Adipocyte (in vitro differentiated cells): Measurements from ENCODE around the gene ADGRL3.
"Not testable (repeated sequence)": the region's sequence is repeated elsewhere in the genome, so short reads cannot be mapped to it uniquely, and the experiment has no call there.

ENCODE experiments used
- DNase-seq: peaks from one replicate; pipeline ENCODE4 v3.0.0-alpha.2; 2015; ENCODE audit warnings: low read depth
- H3K27me3 ChIP-seq: replicated peaks from 2 replicates; pipeline ENCODE4 v1.7.0; 2013; ENCODE audit warnings: mild to moderate bottlenecking, low read length, moderate library complexity; ENCODE audit not compliant: control insufficient read depth, insufficient read depth
- H3K36me3 ChIP-seq: 2 replicates; pipeline ENCODE4 v1.7.0; 2013; ENCODE audit warnings: low read length, mild to moderate bottlenecking, moderate library complexity; ENCODE audit not compliant: control insufficient read depth, insufficient read depth, severe bottlenecking
- H3K4me1 ChIP-seq: 2 replicates; pipeline ENCODE4 v1.7.0; 2013; ENCODE audit warnings: mild to moderate bottlenecking, low read length, moderate library complexity; ENCODE audit not compliant: control insufficient read depth, insufficient read depth
- H3K4me3 ChIP-seq: 2 replicates; pipeline ENCODE4 v1.7.0; 2013; ENCODE audit warnings: mild to moderate bottlenecking, low read length, moderate library complexity
- H3K9ac ChIP-seq: 2 replicates; pipeline ENCODE4 v1.7.0; 2013; ENCODE audit warnings: mild to moderate bottlenecking, low read length, moderate library complexity
- H3K9me3 ChIP-seq: 2 replicates; pipeline ENCODE4 v1.7.0; 2013; ENCODE audit warnings: mild to moderate bottlenecking, low read length, moderate library complexity; ENCODE audit not compliant: control insufficient read depth

Gene ADGRL3

DNA sequence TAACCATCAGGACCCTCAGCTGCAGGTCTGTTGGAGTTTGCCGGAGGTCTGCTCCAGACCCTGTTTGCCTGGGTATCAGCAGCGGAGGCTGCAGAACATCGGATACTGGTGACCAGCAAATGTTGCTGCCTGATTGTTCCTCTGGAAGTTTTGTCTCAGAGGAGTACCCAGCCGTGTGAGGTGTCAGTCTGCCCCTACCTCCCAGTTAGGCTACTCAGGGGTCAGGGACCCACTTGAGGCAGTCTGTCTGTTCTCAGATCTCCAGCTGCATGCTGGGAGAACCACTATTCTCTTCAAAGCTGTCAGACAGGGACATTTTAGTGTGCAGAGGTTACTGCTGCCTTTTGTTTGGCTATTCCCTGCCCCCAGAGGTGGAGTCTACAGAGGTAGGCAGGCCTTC lies 559.8 kb downstream of the ADGRL3 start:
- not testable (repeated sequence) for H3K27me3 ChIP-seq, H3K9me3 ChIP-seq, H3K4me1 ChIP-seq, DNase-seq, H3K36me3 ChIP-seq, H3K4me3 ChIP-seq, H3K9ac ChIP-seq

DNA sequence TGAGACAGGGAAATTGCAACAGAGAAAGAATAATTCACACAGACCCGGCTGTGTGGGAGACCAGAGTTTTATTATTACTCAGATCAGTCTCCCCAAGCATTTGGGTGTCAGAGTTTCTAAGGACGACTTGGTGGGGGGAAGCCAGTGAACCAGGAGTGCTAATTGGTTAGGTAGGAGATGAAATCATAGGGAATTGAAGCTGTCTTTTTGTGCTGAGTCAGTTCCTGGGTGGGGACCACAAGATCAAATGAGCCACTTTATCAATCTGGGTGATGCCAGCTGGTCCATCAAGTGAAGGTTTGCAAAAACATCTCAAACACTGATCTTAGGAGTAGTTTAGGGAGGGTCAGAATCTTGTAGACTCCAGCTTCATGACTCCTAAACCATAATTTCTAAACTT lies 560.7 kb downstream of the ADGRL3 start:
- Histone ChIP-seq H3K36me3 (no peaks in the 10 kb centered on the region), H3K27me3 (no peaks in the 10 kb centered on the region), H3K4me3 (no peak overlapping the region), H3K9me3 (no peaks in the 10 kb centered on the region), H3K4me1 (no peaks in the 10 kb centered on the region), H3K9ac (no peak overlapping the region)
- DNase-seq: no peak

DNA sequence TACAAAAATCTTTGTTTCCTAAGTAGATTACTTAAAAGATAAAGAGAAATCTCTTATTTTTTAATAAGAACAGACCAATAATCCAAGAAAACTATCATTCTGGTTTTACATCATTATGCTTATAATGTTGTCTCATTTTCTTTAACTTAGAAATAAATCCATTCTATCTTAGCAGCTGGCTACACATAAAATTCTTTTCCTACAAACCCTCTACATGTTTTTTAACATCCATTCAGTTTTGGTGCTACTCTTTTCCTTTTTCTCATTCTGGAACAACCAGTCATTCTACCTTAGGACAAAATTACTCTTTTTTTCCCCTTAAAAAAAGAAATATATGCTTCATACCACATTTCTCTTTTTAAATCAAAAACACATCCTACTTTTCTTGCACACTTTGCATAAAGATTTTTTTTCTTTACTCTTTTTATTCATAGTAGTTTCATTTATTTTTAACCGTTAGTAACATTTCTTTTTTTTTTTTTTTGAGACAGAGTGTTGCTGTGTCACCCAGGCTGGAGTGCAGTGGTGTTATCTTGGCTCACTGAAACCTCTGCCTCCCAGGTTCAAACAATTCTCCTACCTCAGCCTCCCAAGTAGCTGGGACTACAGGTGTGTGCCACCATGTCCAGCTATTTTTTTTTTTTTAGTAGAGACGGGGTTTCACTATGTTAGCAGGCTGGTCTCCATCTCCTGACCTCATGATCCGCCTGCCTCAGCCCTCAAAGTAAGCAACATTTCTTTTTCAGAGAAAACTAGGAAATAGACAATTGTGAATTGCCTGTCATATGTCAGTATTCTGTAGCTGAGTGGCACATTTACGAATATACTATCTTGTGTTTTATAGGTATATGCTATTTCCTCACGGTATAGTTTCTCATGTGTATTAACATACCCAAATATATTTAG lies 562.8 kb downstream of the ADGRL3 start:
- Histone ChIP-seq H3K9ac (no peak overlapping the region), H3K4me1 (no peaks in the 10 kb centered on the region), H3K9me3 (no peaks in the 10 kb centered on the region), H3K4me3 (no peak overlapping the region), H3K27me3 (no peaks in the 10 kb centered on the region), H3K36me3 (no peaks in the 10 kb centered on the region)
- DNase-seq: no peak

- H3K9ac ChIP-seq: no peak overlapping the region
- no peaks in the 10 kb centered on the region for H3K9me3 ChIP-seq
- H3K4me3 ChIP-seq: no peak overlapping the region
- H3K36me3 ChIP-seq: no peaks in the 10 kb centered on the region
- H3K27me3 ChIP-seq: no peaks in the 10 kb centered on the region
- DNase-seq: no peak
- H3K4me1 ChIP-seq: no peaks in the 10 kb centered on the region
Observed at GRCh38 chr4:61763682-61764081, 563.6 kb downstream of the ADGRL3 start.

DNA sequence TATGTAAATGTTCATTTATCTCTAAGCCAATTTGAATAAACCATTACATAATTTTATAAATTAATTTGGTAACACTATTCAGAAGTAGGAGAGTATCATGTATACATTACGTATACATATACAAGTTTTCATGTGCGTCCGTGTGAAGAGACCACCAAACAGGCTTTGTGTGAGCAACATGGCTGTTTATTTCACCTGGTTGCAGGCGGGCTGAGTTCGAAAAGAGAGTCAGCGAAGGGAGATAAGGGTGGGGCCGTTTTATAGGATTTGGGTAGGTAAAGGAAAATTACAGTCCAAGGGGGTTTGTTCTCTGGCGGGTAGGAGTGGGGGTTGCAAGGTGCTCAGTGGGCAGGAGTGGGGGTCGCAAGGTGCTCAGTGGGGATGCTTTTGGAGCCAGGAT lies 564.0 kb downstream of the ADGRL3 start:
- H3K36me3 ChIP-seq, H3K9me3 ChIP-seq, H3K4me1 ChIP-seq, H3K9ac ChIP-seq, H3K4me3 ChIP-seq, DNase-seq, H3K27me3 ChIP-seq: not testable (repeated sequence)

DNA sequence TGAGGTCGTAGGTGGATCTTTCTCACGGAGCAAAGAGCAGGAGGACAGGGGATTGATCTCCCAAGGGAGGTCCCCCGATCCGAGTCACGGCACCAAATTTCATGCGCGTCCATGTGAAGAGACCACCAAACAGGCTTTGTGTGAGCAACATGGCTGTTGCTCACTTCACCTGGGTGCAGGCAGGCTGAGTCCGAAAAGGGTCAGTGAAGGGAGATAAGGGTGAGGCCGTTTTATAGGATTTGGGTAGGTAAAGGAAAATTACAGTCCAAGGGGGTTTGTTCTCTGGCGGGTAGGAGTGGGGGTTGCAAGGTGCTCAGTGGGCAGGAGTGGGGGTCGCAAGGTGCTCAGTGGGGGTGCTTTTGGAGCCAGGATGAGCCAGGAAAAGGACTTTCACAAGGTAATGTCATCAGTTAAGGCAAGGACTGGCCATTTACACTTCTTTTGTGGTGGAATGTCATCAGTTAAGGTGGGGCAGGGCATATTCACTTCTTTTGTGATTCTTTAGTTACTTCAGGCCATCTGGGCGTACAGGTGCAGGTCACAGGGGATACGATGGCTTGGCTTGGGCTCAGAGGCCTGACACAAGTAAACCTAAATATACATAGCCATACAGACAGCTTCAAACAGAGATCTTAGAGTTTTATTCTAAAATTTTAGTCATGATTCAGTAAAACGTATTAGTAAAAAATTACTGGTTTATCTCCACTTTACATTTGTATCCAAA lies 569.5 kb downstream of the ADGRL3 start:
- not testable (repeated sequence) for H3K27me3 ChIP-seq, DNase-seq, H3K4me3 ChIP-seq, H3K9ac ChIP-seq, H3K9me3 ChIP-seq, H3K36me3 ChIP-seq, H3K4me1 ChIP-seq

GRCh38 chr4:61770456-61770855 lies 570.3 kb downstream of the ADGRL3 start:
- no peaks in the 10 kb centered on the region for H3K27me3 ChIP-seq
- DNase-seq: no peak
- H3K9ac ChIP-seq: no peak overlapping the region
- no peak overlapping the region for H3K4me3 ChIP-seq
- H3K4me1 ChIP-seq: no peaks in the 10 kb centered on the region
- no peaks in the 10 kb centered on the region for H3K36me3 ChIP-seq
- H3K9me3 ChIP-seq: peaks cover 4% of the 10 kb centered on the region

DNA sequence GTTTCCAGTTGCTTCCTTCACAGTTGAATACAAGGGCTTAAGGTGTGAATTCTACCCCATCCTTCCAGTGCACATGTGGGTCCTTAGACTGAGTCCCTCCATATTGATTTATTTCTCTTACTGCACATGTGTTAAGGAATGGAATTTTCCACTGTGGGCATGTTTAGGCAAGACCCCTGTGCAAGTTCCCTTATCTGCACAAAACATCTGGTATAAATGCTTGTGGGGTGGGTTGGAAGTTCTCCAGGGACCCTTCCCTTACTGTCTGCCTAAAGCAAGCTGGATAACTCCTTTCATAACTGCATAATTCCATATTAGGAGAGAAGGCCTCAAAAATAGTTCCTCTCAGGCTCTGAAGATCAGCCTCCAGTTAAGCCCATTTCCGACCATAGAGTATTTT lies 570.9 kb downstream of the ADGRL3 start:
- Histone ChIP-seq H3K27me3 (no peaks in the 10 kb centered on the region), H3K36me3 (no peaks in the 10 kb centered on the region), H3K9ac (no peak overlapping the region), H3K4me3 (no peak overlapping the region), H3K4me1 (no peaks in the 10 kb centered on the region), H3K9me3 (peaks cover 4% of the 10 kb centered on the region)
- no peak for DNase-seq

- no peaks in the 10 kb centered on the region for H3K27me3 ChIP-seq
- no peaks in the 10 kb centered on the region for H3K36me3 ChIP-seq
- no peak overlapping the region for H3K4me3 ChIP-seq
- no peak for DNase-seq
- no peaks in the 10 kb centered on the region for H3K4me1 ChIP-seq
- H3K9me3 ChIP-seq: peaks cover 4% of the 10 kb centered on the region
- no peak overlapping the region for H3K9ac ChIP-seq
Observed at GRCh38 chr4:61772126-61772525, 572.0 kb downstream of the ADGRL3 start.

DNA sequence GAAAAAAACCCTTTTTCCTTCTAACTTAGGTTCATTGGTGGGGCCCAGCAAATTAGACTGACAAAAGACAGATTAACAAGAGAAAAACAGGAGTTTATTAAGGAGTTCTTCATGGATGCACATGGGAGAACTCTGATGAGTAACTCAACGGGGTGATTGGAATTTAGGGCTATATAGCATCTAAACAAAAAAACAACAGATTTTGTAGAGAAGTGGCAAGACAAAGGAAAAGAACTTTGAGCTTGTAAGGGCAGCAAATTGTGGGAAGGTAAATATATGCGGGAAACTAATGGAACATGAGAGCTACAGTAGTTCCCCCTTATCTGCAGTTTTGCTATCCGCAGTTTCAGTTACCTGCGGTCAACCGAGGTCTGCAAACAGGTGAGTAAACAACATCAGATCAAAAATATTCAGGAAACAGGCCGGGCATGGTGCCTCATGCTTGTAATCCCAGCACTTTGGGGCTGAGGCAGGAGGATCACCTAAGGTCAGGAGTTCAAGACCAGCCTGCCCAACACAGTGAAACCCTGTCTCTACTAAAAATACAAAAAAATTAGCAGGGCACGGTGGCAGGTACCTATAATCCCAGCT lies 573.6 kb downstream of the ADGRL3 start:
- H3K4me3 ChIP-seq: no peak overlapping the region
- H3K9ac ChIP-seq: no peak overlapping the region
- H3K36me3 ChIP-seq: no peaks in the 10 kb centered on the region
- peaks cover 4% of the 10 kb centered on the region for H3K9me3 ChIP-seq
- no peaks in the 10 kb centered on the region for H3K4me1 ChIP-seq
- H3K27me3 ChIP-seq: no peaks in the 10 kb centered on the region
- DNase-seq: no peak

DNA sequence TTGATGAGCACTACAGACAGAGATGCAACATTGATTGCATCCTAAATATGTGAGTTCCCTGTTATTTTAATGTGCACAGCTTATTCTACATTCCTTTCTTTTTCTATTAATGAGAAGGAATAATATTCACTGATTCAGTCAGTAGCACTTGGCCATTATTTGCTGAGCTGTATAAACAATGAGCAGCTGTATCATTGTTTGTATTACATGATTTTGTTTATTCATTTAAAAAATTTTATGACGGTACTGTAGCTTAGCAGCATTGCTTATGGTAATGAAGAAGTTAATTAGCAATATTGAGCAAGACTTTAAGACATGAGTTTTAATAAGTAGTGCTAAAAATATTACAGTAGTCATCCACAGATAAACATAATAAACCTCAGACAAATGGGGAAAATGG lies 582.0 kb downstream of the ADGRL3 start:
- H3K4me1 ChIP-seq: no peaks in the 10 kb centered on the region
- no peak overlapping the region for H3K4me3 ChIP-seq
- DNase-seq: no peak
- no peaks in the 10 kb centered on the region for H3K9me3 ChIP-seq
- no peaks in the 10 kb centered on the region for H3K27me3 ChIP-seq
- H3K36me3 ChIP-seq: no peaks in the 10 kb centered on the region
- H3K9ac ChIP-seq: no peak overlapping the region
